ENCODE results near the gene CCT8. TPM values are rescaled to one million over a fixed set of nuclear protein-coding genes. Genes with fewer than 3 reads are reported as not detected.

CCT8 gene
- total and polyA plus RNA-seq, 8 donors: 40.8 to 153 (median 101) TPM

DNA sequence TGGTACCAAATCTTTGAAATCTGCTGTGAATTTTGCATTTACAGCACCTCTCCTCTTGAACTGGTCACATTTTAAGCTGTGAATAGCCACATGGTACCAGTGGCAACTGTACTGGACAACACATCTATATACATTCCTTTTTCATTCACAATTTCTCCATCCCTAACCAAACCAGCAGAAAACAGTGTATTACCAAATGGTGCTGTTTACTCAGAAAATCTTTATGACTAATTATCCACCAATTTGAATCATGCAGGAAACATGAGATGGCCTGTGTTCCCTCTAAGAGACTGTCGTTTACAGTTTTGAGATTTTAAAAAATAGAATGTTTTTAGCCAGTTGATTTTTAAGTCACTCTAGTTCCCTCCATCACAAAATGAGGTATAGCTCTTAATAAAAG lies 17.6 kb upstream of the CCT8 start:
- Histone ChIP-seq H3K9me3 (no peaks in the 10 kb centered on the region), H3K27me3 (no peaks in the 10 kb centered on the region), H3K4me3 (no peak overlapping the region), H3K36me3 (peaks cover 0 to 39% (median 4%) of the 10 kb centered on the region in 4 donors), H3K27ac (peak overlapping the region in 1 of 5 donors; percentile 1), H3K4me1 (peaks cover 0 to 8% (median 4%) of the 10 kb centered on the region in 4 donors)
- intact Hi-C loops (cut with DNase I; ENCODE audit: low total_unique reads): no loop called here
- WGBS, 5 donors: 38 to 66% (median 57%) methylated on average over 1 of the region's 1 CpG
- TF ChIP-seq POLR2A (IDR thresholded peaks at IDR 0.05) (no peak), EP300 (IDR thresholded peaks at IDR 0.05) (no peak), POLR2AphosphoS5 (IDR thresholded peaks at IDR 0.05) (no peak)
- TF ChIP-seq, protein P1, sequence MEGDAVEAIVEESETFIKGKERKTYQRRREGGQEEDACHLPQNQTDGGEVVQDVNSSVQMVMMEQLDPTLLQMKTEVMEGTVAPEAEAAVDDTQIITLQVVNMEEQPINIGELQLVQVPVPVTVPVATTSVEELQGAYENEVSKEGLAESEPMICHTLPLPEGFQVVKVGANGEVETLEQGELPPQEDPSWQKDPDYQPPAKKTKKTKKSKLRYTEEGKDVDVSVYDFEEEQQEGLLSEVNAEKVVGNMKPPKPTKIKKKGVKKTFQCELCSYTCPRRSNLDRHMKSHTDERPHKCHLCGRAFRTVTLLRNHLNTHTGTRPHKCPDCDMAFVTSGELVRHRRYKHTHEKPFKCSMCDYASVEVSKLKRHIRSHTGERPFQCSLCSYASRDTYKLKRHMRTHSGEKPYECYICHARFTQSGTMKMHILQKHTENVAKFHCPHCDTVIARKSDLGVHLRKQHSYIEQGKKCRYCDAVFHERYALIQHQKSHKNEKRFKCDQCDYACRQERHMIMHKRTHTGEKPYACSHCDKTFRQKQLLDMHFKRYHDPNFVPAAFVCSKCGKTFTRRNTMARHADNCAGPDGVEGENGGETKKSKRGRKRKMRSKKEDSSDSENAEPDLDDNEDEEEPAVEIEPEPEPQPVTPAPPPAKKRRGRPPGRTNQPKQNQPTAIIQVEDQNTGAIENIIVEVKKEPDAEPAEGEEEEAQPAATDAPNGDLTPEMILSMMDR (IDR thresholded peaks at IDR 0.05): no peak
- no peak for DNase-seq

DNA sequence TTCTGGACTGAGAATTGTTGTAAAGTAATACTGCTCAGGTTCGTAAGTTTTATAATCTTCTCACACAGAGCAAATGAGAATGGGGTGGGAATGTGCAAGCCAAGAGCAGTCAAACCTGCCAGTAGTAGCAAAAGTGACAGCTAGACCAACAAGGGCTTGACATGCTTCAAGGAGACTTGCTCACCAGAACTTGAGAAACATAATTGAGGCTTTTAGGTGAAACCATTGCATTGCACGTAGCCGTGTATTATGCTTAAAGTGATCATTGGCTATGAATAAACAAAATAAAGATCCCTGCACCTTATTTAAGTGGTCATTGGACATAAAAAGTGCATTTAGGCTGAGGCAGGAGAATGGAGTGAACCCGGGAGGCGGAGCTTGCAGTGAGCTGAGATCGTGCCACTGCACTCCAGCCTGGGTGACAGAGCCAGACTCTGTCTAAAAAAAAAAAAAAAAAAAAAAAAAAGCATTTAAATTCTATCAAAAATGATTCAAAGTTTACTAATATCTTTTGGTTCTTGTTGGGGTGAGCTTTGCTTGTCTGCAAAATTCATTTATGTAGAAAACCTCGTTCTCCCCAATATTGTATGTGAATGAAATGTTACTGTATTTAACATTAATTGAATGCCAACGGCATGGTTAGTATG lies 11.8 kb upstream of the CCT8 start:
- H3K9me3 ChIP-seq: no peaks in the 10 kb centered on the region

DNA sequence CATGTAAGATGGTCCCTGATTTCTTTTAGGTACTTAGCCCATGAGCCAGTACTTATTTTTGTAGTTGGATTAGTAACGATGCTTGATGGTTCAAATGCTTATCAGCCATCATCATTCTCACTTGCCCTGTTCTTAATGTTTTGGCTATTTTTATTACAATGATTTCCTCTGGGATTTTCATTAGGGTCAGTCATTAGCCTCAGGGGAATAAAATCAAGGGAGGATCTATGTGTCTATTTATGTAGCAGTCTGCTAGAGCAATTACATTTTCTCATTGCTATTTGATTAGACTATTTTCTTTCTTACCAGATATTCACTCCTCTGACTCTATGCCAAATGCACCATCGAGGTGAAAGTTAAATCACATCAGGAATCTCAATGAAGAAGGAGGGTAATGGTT lies 10.9 kb upstream of the CCT8 start:
- Histone ChIP-seq H3K4me1 (peaks cover 0 to 19% (median 6%) of the 10 kb centered on the region in 4 donors), H3K4me3 (no peak overlapping the region), H3K27ac (no peak overlapping the region), H3K9me3 (no peaks in the 10 kb centered on the region), H3K36me3 (peaks cover 0 to 12% (median 0%) of the 10 kb centered on the region in 4 donors), H3K27me3 (no peaks in the 10 kb centered on the region)
- DNase-seq: no peak
- TF ChIP-seq, protein P1 (IDR thresholded peaks at IDR 0.05): no peak
- TF ChIP-seq POLR2AphosphoS5 (IDR thresholded peaks at IDR 0.05) (no peak), EP300 (IDR thresholded peaks at IDR 0.05) (no peak), POLR2A (IDR thresholded peaks at IDR 0.05) (no peak)
- intact Hi-C loops (cut with DNase I; ENCODE audit: low total_unique reads): no loop called here
- WGBS, 5 donors: 56 to 75% (median 66%) methylated on average over 2 of the region's 2 CpGs

More for the DNA sequence above, 11.8 kb upstream of the CCT8 start:
- WGBS, 5 donors: 81 to 90% (median 84%) methylated on average over 8 of the region's 8 CpGs
- intact Hi-C loops (cut with DNase I; ENCODE audit: low total_unique reads): loop anchor here (5.0 kb wide), 1 partner anchor 287 kb away; no protein-coding TSS in a partner anchor
- Histone ChIP-seq H3K27ac (no peak overlapping the region), H3K36me3 (peaks cover 0 to 12% (median 0%) of the 10 kb centered on the region in 4 donors), H3K27me3 (no peaks in the 10 kb centered on the region), H3K4me1 (peaks cover 0 to 16% (median 6%) of the 10 kb centered on the region in 4 donors), H3K4me3 (no peak overlapping the region)
- DNase-seq: no peak
- TF ChIP-seq, protein P1 (IDR thresholded peaks at IDR 0.05): no peak
- TF ChIP-seq POLR2AphosphoS5 (IDR thresholded peaks at IDR 0.05): no peak
- TF ChIP-seq POLR2A (IDR thresholded peaks at IDR 0.05): no peak
- no peak for TF ChIP-seq EP300 (IDR thresholded peaks at IDR 0.05)

DNA sequence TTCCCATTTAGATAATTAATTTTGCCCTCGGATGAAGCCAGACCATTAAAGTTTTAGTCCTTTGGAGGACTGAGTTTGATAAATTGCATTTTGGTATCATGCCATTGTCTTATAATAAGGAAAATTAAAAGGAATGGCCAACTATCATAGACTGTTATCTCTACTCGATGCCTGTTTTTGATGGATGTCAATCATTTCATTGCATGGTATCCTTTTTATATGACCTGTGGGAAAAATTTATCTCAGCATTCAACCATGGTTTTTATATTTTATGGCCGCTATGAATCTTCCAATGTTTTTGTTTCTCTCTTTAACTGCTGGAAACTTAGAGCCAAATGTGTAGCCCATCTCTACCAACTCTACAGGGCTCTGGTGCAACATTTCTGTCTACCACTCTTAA lies 9.9 kb upstream of the CCT8 start:
- no peak for DNase-seq
- intact Hi-C loops (cut with DNase I; ENCODE audit: low total_unique reads): no loop called here
- 93 to 96% (median 95%) methylated on average over 3 of the region's 3 CpGs for WGBS, 5 donors
- Histone ChIP-seq H3K4me1 (peaks cover 4 to 27% (median 14%) of the 10 kb centered on the region in 4 donors), H3K36me3 (peaks cover 0 to 12% (median 0%) of the 10 kb centered on the region in 4 donors), H3K27ac (no peak overlapping the region), H3K4me3 (no peak overlapping the region), H3K9me3 (no peaks in the 10 kb centered on the region), H3K27me3 (no peaks in the 10 kb centered on the region)
- no peak for TF ChIP-seq POLR2AphosphoS5 (IDR thresholded peaks at IDR 0.05)
- TF ChIP-seq, protein P1 (IDR thresholded peaks at IDR 0.05): no peak
- no peak for TF ChIP-seq POLR2A (IDR thresholded peaks at IDR 0.05)
- no peak for TF ChIP-seq EP300 (IDR thresholded peaks at IDR 0.05)
